H1 (cell line): ENCODE measurements around the gene POLR3C. TPM values are rescaled to one million over a fixed set of nuclear protein-coding genes. Genes with fewer than 3 reads are reported as not detected.
A peak's percentile ranks its signal among the peaks of the same experiment; 100 is the strongest.

ENCODE experiments used
- CTCF ChIA-PET: fragments of 300-600 bp; sonication (Branson Sonifier 250); formaldehyde crosslinking; loops from one replicate; lab custom pipeline; 2021; ENCODE audit not compliant: partially characterized antibody; lab: Charles Lee
- POLR2A ChIA-PET: fragments of 300-600 bp; sonication (Branson Sonifier 250); formaldehyde crosslinking; loops from one replicate; lab custom pipeline; 2021; ENCODE audit warnings: inconsistent platforms; ENCODE audit not compliant: partially characterized antibody; lab: Charles Lee
- DNase-seq, 2 experiments: peaks; one replicate each; pipeline versions ENCODE4 v3.0.0 to v3.0.0-alpha.2; 2010 to 2022; ENCODE audit warnings: low spot score in 2 of 2, low read depth in 1 of 2, mixed read lengths in 1 of 2
- FAIRE-seq: peaks from 2 replicates; lab custom pipeline; 2011; peaks lifted over from hg19 to GRCh38; lab: Jason Lieb, UNC
- H2AFZ ChIP-seq: 2 replicates; pipeline ENCODE4 v1.8.1; 2012; ENCODE audit warnings: low read length, inconsistent platforms
- H2AK5ac ChIP-seq: 2 replicates; pipeline ENCODE4 v1.6.1; 2013; ENCODE audit warnings: low read depth, low read length
- H2BK120ac ChIP-seq: replicated peaks from 2 replicates; pipeline ENCODE3; 2013; ENCODE audit warnings: low read depth, low read length, inconsistent platforms
- H2BK12ac ChIP-seq: 2 replicates; pipeline ENCODE4 v1.6.1; 2013; ENCODE audit warnings: low read depth, low read length
- H2BK15ac ChIP-seq: 2 replicates; pipeline ENCODE4 v1.6.1; 2013; ENCODE audit warnings: low read length
- H2BK20ac ChIP-seq: 2 replicates; pipeline ENCODE4 v1.6.1; 2013; ENCODE audit warnings: low read length
- H2BK5ac ChIP-seq: 2 replicates; pipeline ENCODE4 v1.6.1; 2013; ENCODE audit warnings: low read depth, low read length
- H3K14ac ChIP-seq: 2 replicates; pipeline ENCODE4 v1.6.1; 2013; ENCODE audit warnings: inconsistent platforms; ENCODE audit not compliant: insufficient read length
- H3K18ac ChIP-seq: 2 replicates; pipeline ENCODE4 v1.6.1; 2013; ENCODE audit warnings: low read length; ENCODE audit errors: extremely low read depth
- H3K23ac ChIP-seq: 2 replicates; pipeline ENCODE4 v1.6.1; 2013; ENCODE audit warnings: inconsistent platforms; ENCODE audit not compliant: insufficient read length
- H3K23me2 ChIP-seq: 2 replicates; pipeline ENCODE4 v1.6.1; 2013; ENCODE audit warnings: low read depth, low read length
- H3K27ac ChIP-seq: 2 replicates; pipeline ENCODE4 v1.6.1; 2011; ENCODE audit warnings: low read depth, low read length, inconsistent platforms
- H3K27me3 ChIP-seq, 4 experiments: replicated peaks in 1 of 4; 1 replicate in 1 of 4; 2 replicates in 3 of 4; pipeline versions ENCODE4 v1.6.1 to v1.8.1; 2011 to 2013; ENCODE audit warnings: low read length in 3 of 4, mild to moderate bottlenecking in 3 of 4, inconsistent platforms in 2 of 4, mixed read lengths in 2 of 4, moderate library complexity in 1 of 4; ENCODE audit not compliant: control insufficient read depth in 3 of 4, insufficient read depth in 3 of 4; ENCODE audit errors: extremely low read depth in 1 of 4
- H3K36me3 ChIP-seq, 4 experiments: 2 replicates each; pipeline versions ENCODE4 v1.6.1 to v1.8.1; 2011 to 2013; ENCODE audit warnings: mild to moderate bottlenecking in 4 of 4, low read length in 3 of 4, moderate library complexity in 2 of 4, control low read depth in 1 of 4, inconsistent platforms in 1 of 4; ENCODE audit not compliant: insufficient read depth in 4 of 4, control insufficient read depth in 2 of 4
- H3K4ac ChIP-seq: replicated peaks from 2 replicates; pipeline ENCODE3; 2013; ENCODE audit warnings: low read length, low read depth, mixed read lengths, inconsistent platforms; ENCODE audit not compliant: insufficient read length
- H3K4me1 ChIP-seq, 4 experiments: replicated peaks in 1 of 4; 1 replicate in 1 of 4; 2 replicates in 3 of 4; pipeline versions ENCODE4 v1.6.1 to v1.8.1; 2011 to 2013; ENCODE audit warnings: low read length in 3 of 4, inconsistent platforms in 2 of 4, mixed read lengths in 1 of 4; ENCODE audit not compliant: insufficient read depth in 4 of 4, control insufficient read depth in 3 of 4
- H3K4me2 ChIP-seq, 2 experiments: 2 replicates each; pipeline versions ENCODE4 v1.6.1 to v1.8.1; 2011 to 2013; ENCODE audit warnings: low read depth in 2 of 2, low read length in 2 of 2, control low read depth in 1 of 2, inconsistent platforms in 1 of 2, mild to moderate bottlenecking in 1 of 2; ENCODE audit not compliant: insufficient read depth in 1 of 2
- H3K4me3 ChIP-seq, 4 experiments: fragments of 200-600, 300-600 bp in 1 of 4; sonication (generic), shearing (Covaris generic), sonication (Bioruptor Twin) in 1 of 4; 2 replicates each; pipeline versions ENCODE4 v1.5.1 to v1.8.1; 2011 to 2016; ENCODE audit warnings: low read length in 4 of 4, low read depth in 3 of 4, control low read depth in 2 of 4, inconsistent platforms in 2 of 4, mild to moderate bottlenecking in 2 of 4, mixed read lengths in 1 of 4, moderate library complexity in 1 of 4; ENCODE audit not compliant: insufficient read depth in 2 of 4; ENCODE audit errors: extremely low read depth in 1 of 4
- H3K56ac ChIP-seq: replicated peaks from 2 replicates; pipeline ENCODE3; 2013; ENCODE audit warnings: low read depth, mild to moderate bottlenecking, mixed read lengths, low read length, inconsistent platforms; ENCODE audit not compliant: insufficient read length
- H3K79me1 ChIP-seq: 2 replicates; pipeline ENCODE4 v1.6.1; 2013; ENCODE audit warnings: low read depth, low read length, control low read depth
- H3K79me2 ChIP-seq, 2 experiments: 2 replicates each; pipeline versions ENCODE4 v1.6.1 to v1.8.1; 2012 to 2013; ENCODE audit warnings: low read length in 2 of 2, mild to moderate bottlenecking in 2 of 2, inconsistent platforms in 1 of 2; ENCODE audit not compliant: insufficient read depth in 2 of 2, control insufficient read depth in 1 of 2
- H3K9ac ChIP-seq, 4 experiments: replicated peaks in 1 of 4; 1 replicate in 1 of 4; 2 replicates in 3 of 4; pipeline versions ENCODE4 v1.6.1 to v1.8.1; 2011 to 2013; ENCODE audit warnings: low read depth in 3 of 4, low read length in 3 of 4, control low read depth in 2 of 4, mild to moderate bottlenecking in 2 of 4, moderate library complexity in 2 of 4, inconsistent platforms in 1 of 4; ENCODE audit errors: extremely low read depth in 1 of 4
- H3K9me3 ChIP-seq, 2 experiments: 2 replicates each; pipeline versions ENCODE4 v1.6.1 to v1.8.1; 2012 to 2013; ENCODE audit warnings: mild to moderate bottlenecking in 2 of 2, moderate library complexity in 2 of 2, control low read depth in 1 of 2, inconsistent platforms in 1 of 2, low read depth in 1 of 2, low read length in 1 of 2, mixed read lengths in 1 of 2; ENCODE audit not compliant: insufficient read depth in 2 of 2
- H4K20me1 ChIP-seq, 2 experiments: replicated peaks in 1 of 2; 2 replicates each; pipeline versions ENCODE3 to v1.8.1; 2011 to 2013; ENCODE audit warnings: inconsistent platforms in 2 of 2, low read length in 2 of 2, mild to moderate bottlenecking in 1 of 2; ENCODE audit not compliant: insufficient read depth in 2 of 2, control insufficient read depth in 1 of 2
- H4K5ac ChIP-seq: 2 replicates; pipeline ENCODE4 v1.6.1; 2013; ENCODE audit warnings: low read length, low read depth, mixed read lengths, inconsistent platforms; ENCODE audit not compliant: insufficient read length
- H4K8ac ChIP-seq: 2 replicates; pipeline ENCODE4 v1.8.0; 2013; ENCODE audit warnings: mild to moderate bottlenecking, moderate library complexity, low read length, inconsistent platforms; ENCODE audit not compliant: insufficient read depth; ENCODE audit errors: extremely low read depth
- H4K91ac ChIP-seq: replicated peaks from 2 replicates; pipeline ENCODE3; 2013; ENCODE audit warnings: low read length, mixed read lengths, inconsistent platforms; ENCODE audit not compliant: insufficient read length
- BRCA1 ChIP-seq: IDR thresholded peaks from 2 replicates; pipeline ENCODE4 v1.6.1; 2012; ENCODE audit warnings: low read depth, low read length, improper control_type of control experiment
- EP300 ChIP-seq, 2 experiments: IDR thresholded peaks; 1 replicate in 1 of 2; 2 replicates in 1 of 2; pipeline ENCODE4 v1.6.1; 2011 to 2012; ENCODE audit warnings: low read depth in 2 of 2, low read length in 2 of 2, mild to moderate bottlenecking in 2 of 2, borderline replicate concordance in 1 of 2, inconsistent platforms in 1 of 2, moderate library complexity in 1 of 2
- FOSL1 ChIP-seq: IDR thresholded peaks from 2 replicates; pipeline ENCODE4 v1.6.1; 2011; ENCODE audit warnings: mild to moderate bottlenecking, low read depth, low read length, moderate library complexity; ENCODE audit not compliant: insufficient read depth
- GABPA ChIP-seq: IDR thresholded peaks from 2 replicates; pipeline ENCODE4 v1.6.1; 2011; ENCODE audit warnings: mild to moderate bottlenecking, low read length, moderate library complexity, borderline replicate concordance; ENCODE audit not compliant: insufficient read depth
- WGBS, 2 experiments: shearing (Covaris generic) in 1 of 2; methylation state at CpG; one replicate each; pipeline versions ENCODE4 v1.1.6 to v1.1.7; 2013 to 2015; ENCODE audit warnings: low lambda C conversion rate in 2 of 2, mixed read lengths in 2 of 2, inconsistent platforms in 1 of 2, low coverage in 1 of 2, missing lambda C conversion rate in 1 of 2; ENCODE audit not compliant: insufficient replicate concordance in 2 of 2, insufficient coverage in 1 of 2, insufficient read length in 1 of 2; ENCODE audit errors: extremely low coverage in 1 of 2, missing lambda C conversion rate in 1 of 2; 5-methylcytosine and 5-hydroxymethylcytosine counted together
- polyA plus RNA-seq, 7 experiments: library from polyadenylated mRNA; depleted of rRNA in 3 of 7; stranded (reverse) in 5 of 7; unstranded in 2 of 7; fragments of >200 nt in 5 of 7; fragments of 200-250 nt in 2 of 7; gene quantifications; 1 replicate in 5 of 7; 2 replicates in 1 of 7; 4 replicates in 1 of 7; pipeline versions ENCODE4 v1.2.1 to v1.2.3, GENCODE V29; 2011 to 2013; ENCODE audit warnings: missing spikeins in 2 of 7, mixed read lengths in 2 of 7
- total RNA-seq: library from RNA; stranded (reverse); fragmentation: NEBNext Ultra II Directional; extraction: Animal tissue kit (Norgen Biotek cat#: 25700); gene quantifications from 2 replicates; pipeline ENCODE4 v1.2.1, GENCODE V29; 2021

The POLR3C gene
- total and polyA plus RNA-seq, 2 of the 8 experiments (the other 6 are each of a cell fraction or from before 2014, with no cell fraction given), result 26.8 TPM

GRCh38 chr1:145886816-145887215 lies 62.8 kb downstream of the POLR3C start:
- no peak overlapping the region for H2BK5ac ChIP-seq
- no peak overlapping the region for H2BK120ac ChIP-seq
- H3K27ac ChIP-seq, result no peak overlapping the region
- no peak for DNase-seq
- H2BK15ac ChIP-seq, result no peak overlapping the region
- no peak overlapping the region; the same call in 1 of the 2 replicates for H4K8ac ChIP-seq
- H4K91ac ChIP-seq, result no peak overlapping the region
- H3K18ac ChIP-seq, result no peak overlapping the region
- TF ChIP-seq BRCA1 (no peak), GABPA (no peak), FOSL1 (no peak), EP300 (IDR thresholded peaks at IDR 0.05; ENCODE audit: borderline replicate concordance in 1 of 2, low read depth in 2 of 2, low read length in 2 of 2) (no peak)
- no peak overlapping the region for H2AFZ ChIP-seq
- no peak for FAIRE-seq
- H2BK20ac ChIP-seq, result no peak overlapping the region
- H3K79me2 ChIP-seq, result no peaks in the 10 kb centered on the region
- H3K4me3 ChIP-seq, result no peak overlapping the region
- ChIA-PET CTCF (interaction anchor here (0.9 to 8.7 kb wide), 5 partner anchors 14 to 94 kb away, joined by 3 to 84 read pairs (median 18); partner anchors contain the start of genes ITGA10 and NUDT17), POLR2A (interaction anchor here (1.1 kb wide), 2 partner anchors 14 to 165 kb away, joined by 4 to 7 read pairs; no protein-coding TSS in a partner anchor)
- no peaks in the 10 kb centered on the region for H3K79me1 ChIP-seq
- H3K9me3 ChIP-seq, result no peaks in the 10 kb centered on the region
- no peaks in the 10 kb centered on the region; a peak in 2 of 7 replicates for H3K4me1 ChIP-seq
- H4K5ac ChIP-seq, result no peak overlapping the region
- H3K4ac ChIP-seq, result no peak overlapping the region
- no peaks in the 10 kb centered on the region for H4K20me1 ChIP-seq
- H3K36me3 ChIP-seq, result no peaks in the 10 kb centered on the region
- H3K4me2 ChIP-seq, result peak overlapping the region; percentile 63; a peak in 1 of 4 replicates
- no peak overlapping the region for H2BK12ac ChIP-seq
- peaks cover 0 to 21% (median 15%) of the 10 kb centered on the region in 4 experiments; a peak in 6 of 7 replicates for H3K27me3 ChIP-seq
- 47% methylated on average over 5 of the region's 8 CpGs; no CpG with 5 or more reads in 1 of the 2 experiments for WGBS, 2 experiments
- no peak overlapping the region for H3K9ac ChIP-seq
- peaks cover 5% of the 10 kb centered on the region; the same call in 1 of the 2 replicates for H3K23me2 ChIP-seq
- H3K56ac ChIP-seq, result no peak overlapping the region
- no peak overlapping the region for H2AK5ac ChIP-seq
- no peak overlapping the region for H3K23ac ChIP-seq
- no peak overlapping the region for H3K14ac ChIP-seq
